CD4-positive, alpha-beta memory T cell (primary cell): ENCODE results near the gene NADK2. TPM values are rescaled to one million over a fixed set of nuclear protein-coding genes. Genes with fewer than 3 reads are reported as not detected.

Experiments used
- CTCF ChIA-PET: fragments of 350-600 bp; sonication (Branson Sonifier 250); formaldehyde crosslinking; loops from one replicate; lab custom pipeline; 2021; ENCODE audit warnings: inconsistent platforms; ENCODE audit not compliant: partially characterized antibody; lab: Charles Lee
- POLR2A ChIA-PET: fragments of 350-600 bp; sonication (Branson Sonifier 250); formaldehyde crosslinking; loops from one replicate; lab custom pipeline; 2021; ENCODE audit not compliant: partially characterized antibody; lab: Charles Lee
- DNase-seq, 5 donors: peaks; one replicate each; pipeline versions ENCODE4 v3.0.0 to v3.0.0-alpha.2; 2020 to 2022; ENCODE audit warnings: mixed read lengths in 1 of 5
- H3K27ac ChIP-seq: one replicate; pipeline ENCODE4 v1.7.0; 2013; ENCODE audit warnings: low read depth, low read length
- H3K27me3 ChIP-seq: 2 replicates; pipeline ENCODE4 v1.7.0; 2013; ENCODE audit warnings: mild to moderate bottlenecking, low read length, moderate library complexity; ENCODE audit not compliant: insufficient read depth
- H3K36me3 ChIP-seq: 2 replicates; pipeline ENCODE4 v1.7.0; 2013; ENCODE audit warnings: mild to moderate bottlenecking, low read length, moderate library complexity; ENCODE audit not compliant: insufficient read depth
- H3K4me1 ChIP-seq: 2 replicates; pipeline ENCODE4 v1.7.0; 2013; ENCODE audit warnings: mild to moderate bottlenecking, low read length, moderate library complexity; ENCODE audit not compliant: insufficient read depth
- H3K4me3 ChIP-seq, 2 donors: one replicate each; pipeline ENCODE4 v1.7.0; 2013; ENCODE audit warnings: low read length in 2 of 2, mild to moderate bottlenecking in 1 of 2
- H3K9me3 ChIP-seq, 2 donors: one replicate each; pipeline ENCODE4 v1.7.0; 2013; ENCODE audit warnings: low read length in 2 of 2, control low read depth in 1 of 2; ENCODE audit not compliant: control insufficient read depth in 1 of 2
- H3K27ac Mint-ChIP-seq, 7 donors: one replicate each; pipeline ENCODE4 v1.8.0; 2020 to 2021; ENCODE audit warnings: mixed read lengths in 7 of 7, mild to moderate bottlenecking in 6 of 7, inconsistent platforms in 3 of 7, moderate library complexity in 3 of 7
- H3K27me3 Mint-ChIP-seq, 2 donors: one replicate each; pipeline ENCODE4 v1.8.0; 2020 to 2021; ENCODE audit warnings: mixed read lengths in 2 of 2
- H3K36me3 Mint-ChIP-seq, 2 donors: one replicate each; pipeline ENCODE4 v1.8.0; 2020 to 2021; ENCODE audit warnings: mixed read lengths in 2 of 2, inconsistent platforms in 1 of 2, mild to moderate bottlenecking in 1 of 2
- H3K4me1 Mint-ChIP-seq, 4 donors: one replicate each; pipeline ENCODE4 v1.8.0; 2020 to 2021; ENCODE audit warnings: mixed read lengths in 4 of 4, mild to moderate bottlenecking in 1 of 4
- H3K4me3 Mint-ChIP-seq, 8 donors: one replicate each; pipeline ENCODE4 v1.8.0; 2020 to 2021; ENCODE audit warnings: mixed read lengths in 8 of 8, mild to moderate bottlenecking in 7 of 8, moderate library complexity in 6 of 8, inconsistent platforms in 3 of 8
- H3K9me3 Mint-ChIP-seq, 8 donors: one replicate each; pipeline ENCODE4 v1.8.0; 2020 to 2021; ENCODE audit warnings: mixed read lengths in 8 of 8, mild to moderate bottlenecking in 5 of 8, inconsistent platforms in 3 of 8, moderate library complexity in 1 of 8
- intact Hi-C: fragments of 100-400 bp; cut with micrococcal nuclease; formaldehyde crosslinking; loops from one replicate; pipeline ENCODE4 v1.15.1; 2023
- polyA plus RNA-seq, 2 donors: library from polyadenylated mRNA; unstranded; fragments of 300-500 nt; fragmentation: Illumina TruSeq; gene quantifications; one replicate each; pipeline ENCODE4 v1.2.3, GENCODE V29; 2021
- total RNA-seq, 2 experiments: library from RNA; stranded (reverse); gene quantifications; one replicate each; pipeline ENCODE4 v1.2.3, GENCODE V29; 2021

NADK2 gene
- total and polyA plus RNA-seq, 4 experiments from 2014 or later = 5.8 to 14.5 (median 11.0) TPM

- no peaks in the 10 kb centered on the region for H3K36me3 ChIP-seq
- Mint-ChIP-seq H3K36me3 (peaks cover 0 to 2% of the 10 kb centered on the region in 2 donors), H3K9me3 (no peaks in the 10 kb centered on the region), H3K27ac (peak overlapping the region; percentile 51 to 94 (median 85)), H3K4me3 (peak overlapping the region; percentile 52 to 87 (median 82)), H3K4me1 (peaks cover 36 to 66% (median 49%) of the 10 kb centered on the region in 4 donors), H3K27me3 (no peaks in the 10 kb centered on the region)
- no peak overlapping the region for H3K27ac ChIP-seq
- peak in 1 of 5 donors; percentile 4 for DNase-seq
- ChIA-PET POLR2A (interaction anchor here (0.9 to 3.7 kb wide), 2 partner anchors 20 to 87 kb away, joined by 3 to 48 read pairs; partner anchors contain the start of genes LMBRD2 and SKP2), CTCF (interaction anchor here (3.4 kb wide), 1 partner anchor 9 kb away, joined by 15 read pairs; no protein-coding TSS in a partner anchor)
- peaks cover 26% of the 10 kb centered on the region for H3K4me1 ChIP-seq
- intact Hi-C loops = loop anchor here (5.0 to 10.0 kb wide), 2 partner anchors 385 to 1133 kb away; partner anchors contain the start of genes IL7R and NUP155
- H3K4me3 ChIP-seq = no peak overlapping the region
- H3K9me3 ChIP-seq = no peaks in the 10 kb centered on the region
- H3K27me3 ChIP-seq = no peaks in the 10 kb centered on the region
Observed at GRCh38 chr5:36239370-36240293, 2.1 kb downstream of the NADK2 start.

- Histone ChIP-seq H3K4me1 (peaks cover 26% of the 10 kb centered on the region), H3K36me3 (no peaks in the 10 kb centered on the region), H3K27me3 (no peaks in the 10 kb centered on the region), H3K9me3 (no peaks in the 10 kb centered on the region), H3K27ac (no peak overlapping the region), H3K4me3 (no peak overlapping the region)
- no peaks in the 10 kb centered on the region for H3K27me3 Mint-ChIP-seq
- ChIA-PET CTCF (no interaction called here), POLR2A (interaction anchor here (0.9 kb wide), 1 partner anchor 19 kb away, joined by 3 read pairs; no protein-coding TSS in a partner anchor)
- peaks cover 0 to 2% of the 10 kb centered on the region in 2 donors for H3K36me3 Mint-ChIP-seq
- peaks cover 33 to 57% (median 45%) of the 10 kb centered on the region in 4 donors for H3K4me1 Mint-ChIP-seq
- H3K9me3 Mint-ChIP-seq = no peaks in the 10 kb centered on the region
- no peak for DNase-seq
- peak overlapping the region; percentile 10 to 89 (median 16) for H3K27ac Mint-ChIP-seq
- peak overlapping the region in 3 of 8 donors; percentile 0 to 27 (median 2) for H3K4me3 Mint-ChIP-seq
- intact Hi-C loops = no loop called here
Observed at GRCh38 chr5:36238502-36239295, 3.0 kb downstream of the NADK2 start.

- Mint-ChIP-seq H3K27ac (peak overlapping the region in 3 of 7 donors; percentile 5 to 41 (median 29)), H3K36me3 (peaks cover 0 to 2% of the 10 kb centered on the region in 2 donors), H3K9me3 (no peaks in the 10 kb centered on the region), H3K27me3 (no peaks in the 10 kb centered on the region), H3K4me3 (no peak overlapping the region), H3K4me1 (peaks cover 25 to 53% (median 38%) of the 10 kb centered on the region in 4 donors)
- POLR2A ChIA-PET = no interaction called here
- CTCF ChIA-PET = no interaction called here
- Histone ChIP-seq H3K4me1 (peaks cover 22% of the 10 kb centered on the region), H3K27ac (no peak overlapping the region), H3K9me3 (no peaks in the 10 kb centered on the region), H3K36me3 (no peaks in the 10 kb centered on the region), H3K27me3 (no peaks in the 10 kb centered on the region), H3K4me3 (no peak overlapping the region)
- DNase-seq = no peak
- intact Hi-C loops = no loop called here
Observed at GRCh38 chr5:36237751-36238150, 4.0 kb downstream of the NADK2 start.

GRCh38 chr5:36236801-36237200, 4.9 kb downstream of the NADK2 start:
- Mint-ChIP-seq H3K27me3 (no peaks in the 10 kb centered on the region), H3K36me3 (no peaks in the 10 kb centered on the region), H3K9me3 (no peaks in the 10 kb centered on the region), H3K4me3 (peak overlapping the region in 1 of 8 donors; percentile 37), H3K4me1 (peaks cover 24 to 48% (median 33%) of the 10 kb centered on the region in 4 donors), H3K27ac (peak overlapping the region in 2 of 7 donors; percentile 16 to 20)
- H3K36me3 ChIP-seq = no peaks in the 10 kb centered on the region
- H3K9me3 ChIP-seq = no peaks in the 10 kb centered on the region
- ChIA-PET CTCF (interaction anchor here (0.9 kb wide), 1 partner anchor 9 kb away, joined by 3 read pairs; no protein-coding TSS in a partner anchor), POLR2A (interaction anchor here (0.6 kb wide), 1 partner anchor 1137 kb away, joined by 3 read pairs; no protein-coding TSS in a partner anchor)
- intact Hi-C loops = no loop called here
- no peaks in the 10 kb centered on the region for H3K27me3 ChIP-seq
- DNase-seq = no peak
- H3K27ac ChIP-seq = no peak overlapping the region
- no peak overlapping the region for H3K4me3 ChIP-seq
- peaks cover 18% of the 10 kb centered on the region for H3K4me1 ChIP-seq

GRCh38 chr5:36232533-36232932, 9.2 kb downstream of the NADK2 start:
- H3K27me3 Mint-ChIP-seq = no peaks in the 10 kb centered on the region
- intact Hi-C loops = no loop called here

GRCh38 chr5:36230151-36230790, 11.5 kb downstream of the NADK2 start:
- peak overlapping the region in 1 of 7 donors; percentile 4 for H3K27ac Mint-ChIP-seq
- no peak for DNase-seq
- H3K9me3 ChIP-seq = no peaks in the 10 kb centered on the region
- H3K36me3 ChIP-seq = peaks cover 8% of the 10 kb centered on the region
- H3K36me3 Mint-ChIP-seq = peaks cover 11% of the 10 kb centered on the region in 2 donors
- H3K27ac ChIP-seq = no peak overlapping the region
- H3K27me3 ChIP-seq = no peaks in the 10 kb centered on the region
- POLR2A ChIA-PET = interaction anchor here (1.2 to 2.0 kb wide), 2 partner anchors 11 to 12 kb away, joined by 3 to 8 read pairs; partner anchors contain the start of gene NADK2
- H3K9me3 Mint-ChIP-seq = no peaks in the 10 kb centered on the region
- intact Hi-C loops = no loop called here
- peaks cover 0 to 16% (median 6%) of the 10 kb centered on the region in 4 donors for H3K4me1 Mint-ChIP-seq
- no peaks in the 10 kb centered on the region for H3K27me3 Mint-ChIP-seq
- H3K4me1 ChIP-seq = no peaks in the 10 kb centered on the region
- CTCF ChIA-PET = interaction anchor here (0.7 to 3.2 kb wide), 3 partner anchors 11 to 151 kb away, joined by 3 to 15 read pairs (median 5); partner anchors contain the start of gene NADK2
- no peak overlapping the region for H3K4me3 ChIP-seq
- H3K4me3 Mint-ChIP-seq = no peak overlapping the region

More at GRCh38 chr5:36232533-36232932, 9.2 kb downstream of the NADK2 start:
- DNase-seq = no peak
- Histone ChIP-seq H3K27ac (no peak overlapping the region), H3K9me3 (no peaks in the 10 kb centered on the region), H3K4me1 (peaks cover 4% of the 10 kb centered on the region), H3K27me3 (no peaks in the 10 kb centered on the region), H3K4me3 (no peak overlapping the region), H3K36me3 (no peaks in the 10 kb centered on the region)
- H3K4me3 Mint-ChIP-seq = no peak overlapping the region
- H3K9me3 Mint-ChIP-seq = no peaks in the 10 kb centered on the region
- POLR2A ChIA-PET = interaction anchor here (2.0 kb wide), 1 partner anchor 9 kb away, joined by 8 read pairs; the partner anchor contains the start of gene NADK2
- peak overlapping the region in 1 of 7 donors; percentile 77 for H3K27ac Mint-ChIP-seq
- CTCF ChIA-PET = interaction anchor here (3.2 kb wide), 1 partner anchor 8 kb away, joined by 15 read pairs; the partner anchor contains the start of gene NADK2
- peaks cover 5 to 26% (median 9%) of the 10 kb centered on the region in 4 donors for H3K4me1 Mint-ChIP-seq
- peaks cover 0 to 1% of the 10 kb centered on the region in 2 donors for H3K36me3 Mint-ChIP-seq
